NCI-H1092 (cell line): ENCODE measurements around the gene MYMX.

ENCODE experiments used
- DNase-seq: peaks from one replicate; lab custom pipeline; 2025; lab: John Stamatoyannopoulos, UW

Gene MYMX

DNA sequence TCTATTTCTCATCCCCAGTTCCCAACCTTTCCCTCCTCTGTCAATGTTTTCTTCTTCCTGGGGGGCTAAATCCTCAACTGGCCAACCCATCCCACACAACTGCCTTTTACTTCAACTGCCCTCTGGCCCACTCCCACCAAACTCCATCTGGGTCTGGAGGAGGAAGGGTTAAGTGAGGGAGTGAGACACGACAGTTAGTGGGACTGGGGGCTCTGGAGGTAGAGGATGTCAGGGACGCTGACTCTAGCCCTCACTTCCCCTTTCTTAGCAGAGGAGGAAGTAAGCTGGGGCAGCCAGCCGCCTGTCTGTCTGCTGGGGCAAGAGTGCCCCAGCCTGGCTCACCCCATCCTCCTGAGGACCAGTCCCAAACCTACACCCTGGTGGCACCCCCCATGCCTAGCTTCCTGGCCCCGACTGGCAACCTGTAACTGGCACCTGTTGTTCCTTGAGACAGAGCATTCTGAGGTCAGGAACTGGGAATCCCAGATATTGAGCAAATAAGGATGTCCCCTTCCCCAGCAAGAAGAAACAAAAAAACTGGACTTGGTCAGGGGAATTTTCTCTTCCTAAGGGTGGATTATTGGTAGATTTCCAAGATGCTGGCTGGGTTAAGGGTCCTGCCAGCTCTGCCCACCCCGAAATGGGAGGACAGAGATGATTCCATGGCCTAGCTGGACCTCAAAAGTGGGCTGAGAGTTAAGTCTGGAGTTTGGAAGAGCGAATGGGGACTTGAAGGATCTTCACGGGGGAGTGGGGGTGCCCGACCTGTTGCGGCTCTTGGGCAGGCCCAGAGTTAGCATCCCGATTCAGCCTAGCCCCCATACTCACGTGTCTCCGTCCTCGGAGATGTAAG is 47.7 kb downstream of the MYMX start:
- DNase-seq: no peak

DNA sequence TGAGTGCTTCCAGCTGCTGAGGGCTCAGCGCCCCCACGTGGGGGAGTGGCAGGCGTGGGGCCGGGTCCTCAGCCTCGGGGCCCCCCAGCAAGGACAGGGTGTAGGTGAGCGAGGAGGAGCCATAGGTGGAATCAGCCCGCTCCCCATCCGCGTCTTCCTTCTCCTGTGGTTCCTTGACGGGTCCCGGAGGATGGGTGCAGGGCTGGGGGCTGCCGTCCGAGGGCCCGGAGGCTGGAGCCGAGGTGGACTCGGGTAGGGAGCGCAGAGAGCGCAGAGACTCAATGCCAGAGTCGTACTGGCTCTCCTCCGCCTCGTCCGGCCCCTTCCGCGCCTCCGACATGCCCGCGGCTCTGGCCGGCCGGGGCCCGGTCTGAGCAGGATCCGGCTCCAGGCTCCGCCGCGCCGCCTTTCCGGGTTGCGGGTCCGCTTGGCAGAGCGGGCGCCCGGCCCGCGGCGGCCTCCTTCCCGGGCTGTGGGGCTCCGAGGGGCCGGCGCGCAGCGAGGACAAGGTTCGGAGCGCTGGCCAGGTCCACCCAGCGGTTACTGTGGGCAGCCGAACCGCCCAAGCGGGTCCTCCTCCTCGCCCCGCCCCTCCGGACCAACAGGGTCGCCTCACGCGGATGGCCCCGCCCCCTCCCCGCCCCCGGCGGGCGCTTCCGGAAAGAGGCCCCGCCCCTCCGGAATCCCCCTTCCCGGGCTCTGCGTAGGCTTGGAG is 48.4 kb downstream of the MYMX start, which contains the start of gene NFKBIE:
Gene NFKBIE (minus strand): TSS at position 545 of the 715 bp plus-strand sequence. CDS start 205 bp downstream, at position 340.
- DNase-seq: peak; percentile 93

DNA sequence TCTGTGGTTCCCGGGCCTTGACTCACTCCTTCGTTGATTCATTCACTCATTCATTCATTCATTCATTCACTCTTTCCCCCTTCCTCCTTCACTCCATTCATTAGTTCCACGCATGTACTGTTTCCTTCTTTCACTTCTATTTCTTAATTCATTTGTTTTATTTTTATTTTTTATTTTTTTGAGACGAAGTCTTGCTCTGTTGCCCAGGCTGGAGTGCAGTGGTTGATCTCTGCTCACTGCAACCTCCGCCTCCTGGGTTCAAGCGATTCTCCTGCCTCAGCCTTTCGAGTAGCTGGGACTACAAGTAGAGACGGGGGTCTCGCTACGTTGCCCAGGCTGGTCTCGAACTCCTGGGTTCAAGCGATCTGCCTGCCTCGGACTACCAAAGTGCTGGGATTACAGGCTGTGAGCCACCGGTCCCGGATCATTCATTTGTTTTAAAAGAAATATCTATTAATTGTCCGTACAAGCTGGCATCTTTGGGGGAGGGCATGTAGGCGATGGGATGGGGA is 49.1 kb downstream of the MYMX start:
- DNase-seq: no peak

DNA sequence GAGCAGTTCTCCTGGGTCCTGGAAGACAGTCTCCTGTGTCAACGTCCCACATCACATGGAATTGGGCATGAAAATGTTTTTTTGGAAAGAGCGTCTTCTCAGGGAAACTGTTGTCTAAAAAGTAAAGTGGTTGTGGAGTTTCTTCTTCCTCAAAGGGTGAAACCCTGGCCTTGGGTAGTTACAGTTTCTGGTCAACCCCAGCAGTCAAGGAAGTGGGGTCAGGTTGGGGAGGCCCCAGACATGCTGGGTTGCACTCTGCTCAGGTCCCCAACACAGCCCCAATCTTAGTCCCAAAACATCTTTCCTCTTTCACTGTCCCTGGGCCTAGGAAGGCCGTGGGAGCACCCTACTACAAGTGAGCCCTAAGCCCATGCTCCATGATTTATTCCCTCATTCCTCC is 49.6 kb downstream of the MYMX start:
- DNase-seq: no peak

DNA sequence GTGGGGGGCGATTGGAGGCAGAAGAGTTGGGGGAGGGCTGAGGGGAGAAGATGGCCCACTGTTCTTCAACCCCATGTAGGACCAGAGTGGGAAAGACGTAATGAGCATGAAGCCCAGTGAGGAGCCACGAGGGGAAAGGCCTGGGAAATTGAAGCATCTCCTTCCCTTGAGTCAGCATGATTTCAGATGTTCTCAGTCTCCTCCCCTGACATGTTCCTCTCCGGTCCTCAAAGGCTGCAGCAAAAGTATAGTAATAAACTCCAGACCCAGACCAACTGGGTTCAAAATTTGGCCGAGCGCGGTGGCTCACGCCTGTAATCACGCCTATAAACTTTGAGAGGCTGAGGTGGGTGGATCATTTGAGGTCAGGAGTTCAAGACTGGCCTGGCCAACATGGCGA is 50.5 kb downstream of the MYMX start:
- DNase-seq: no peak
